Heart right ventricle (tissue), 16 donors: Measurements from ENCODE around the gene OPN3. TPM values are rescaled to one million over a fixed set of nuclear protein-coding genes. Genes with fewer than 3 reads are reported as not detected.

Experiments
- ATAC-seq, 8 donors: fragments of 200-7000 bp; cut with Tn5 transposase; one replicate each; pipeline ENCODE4 v1.9.1; 2020; ENCODE audit warnings: mild to moderate bottlenecking in 8 of 8, moderate library complexity in 8 of 8, moderate number of reproducible peaks in 1 of 8
- DNase-seq, 2 donors: peaks; one replicate each; pipeline ENCODE4 v3.0.0-alpha.2; 2020
- H3K27ac ChIP-seq, 10 donors: fragments of 200-600 bp; sonication (generic) in 2 of 10; one replicate each; pipeline versions ENCODE4 v1.5.0 to v1.8.0; 2020 to 2022; ENCODE audit warnings: mild to moderate bottlenecking in 3 of 10
- H3K27me3 ChIP-seq, 7 donors: fragments of 200-600 bp; one replicate each; pipeline ENCODE4 v1.8.0; 2021 to 2022; ENCODE audit warnings: mild to moderate bottlenecking in 2 of 7
- H3K36me3 ChIP-seq, 9 donors: fragments of 200-600 bp; sonication (generic) in 1 of 9; one replicate each; pipeline versions ENCODE4 v1.5.0 to v1.8.0; 2020 to 2022; ENCODE audit warnings: mild to moderate bottlenecking in 2 of 9
- H3K4me1 ChIP-seq, 9 donors: fragments of 200-600 bp; sonication (generic) in 1 of 9; one replicate each; pipeline versions ENCODE4 v1.5.0 to v1.8.0; 2020 to 2022; ENCODE audit warnings: mild to moderate bottlenecking in 4 of 9
- H3K4me3 ChIP-seq, 10 donors: fragments of 200-600 bp; sonication (generic) in 2 of 10; one replicate each; pipeline versions ENCODE4 v1.5.0 to v1.8.0; 2020 to 2022; ENCODE audit warnings: mild to moderate bottlenecking in 7 of 10, moderate library complexity in 2 of 10
- H3K9me3 ChIP-seq, 11 donors: fragments of 200-600 bp in 10 of 11; sonication (generic) in 2 of 11; one replicate each; pipeline versions ENCODE4 v1.5.0 to v1.8.0; 2013 to 2022; ENCODE audit warnings: mild to moderate bottlenecking in 2 of 11, control low read depth in 1 of 11, moderate library complexity in 1 of 11
- CTCF ChIP-seq, 9 donors: fragments of 200-600 bp; sonication (generic) in 2 of 9; IDR thresholded peaks; one replicate each; pipeline versions ENCODE4 v1.5.0 to v1.8.0; 2021 to 2022; ENCODE audit warnings: antibody characterized with exemption in 9 of 9, mild to moderate bottlenecking in 5 of 9, moderate library complexity in 1 of 9
- WGBS, 2 donors: extraction: QIAGEN DNeasy Blood & Tissue Kit; methylation state at CpG; one replicate each; pipeline ENCODE4 v1.1.7; 2013; ENCODE audit warnings: inconsistent platforms in 1 of 2; 5-methylcytosine and 5-hydroxymethylcytosine counted together
- intact Hi-C, 10 donors: fragments of 100-400 bp; cut with DNase I; formaldehyde crosslinking; loops; one replicate each; pipeline versions ENCODE4 v1.11.1 to v1.14.2; 2022
- polyA plus RNA-seq, 2 donors: library from polyadenylated mRNA; stranded (reverse); fragments of 200-250 nt; gene quantifications; one replicate each; pipeline ENCODE4 v1.2.3, GENCODE V29; 2013
- total RNA-seq, 10 donors: library from RNA; stranded (reverse); fragmentation: NEBNext Ultra II Directional in 3 of 10; extraction: Animal tissue kit (Norgen Biotek cat#: 25700) in 3 of 10; gene quantifications; one replicate each; pipeline versions ENCODE4 v1.2.1 to v1.2.4, GENCODE V29; 2021 to 2023
- donor health status: Arrhythmogenic right ventricular cardiomyopathy.
- donor health status: ischemic (EF 13 %, LVEDD 7.1; RV severe dilation, severe dysfunction).
- donor health status: healthy with polysubstance abuse.
- donor health status: DM: no; HTN: yes; CAD: no.
- donor health status: DM: no; HTN: no; CAD: no.
- donor health status: ischemic (EF 25% LVEDD 6.9; RV normal size, moderate dysfunction).
- donor health status: ischemic (EF 25% LVEDD 5.7; RV mildly dilated, moderate dysfunction).
- donor health status: healthy.
- donor health status: DM: yes; HTN: yes; CAD: no.
- donor health status: Ischemic cardiomyopathy.
- donor health status: ischemic (EF 35%, LVEDD 5.7; RV mildly dilated, moderate dysfunction).
- donor health status: nonischemic (EF 11% LVEDD 7.7; RV severe dilation, severe dysfunction).
- donor health status: DM: yes; HTN: yes; CAD: no.
- donor health status: PGD.
- donor health status: ischemic (EF 29% LVEDD 5.4; RV normal size, mild dysfunction).
- donor health status: nonischemic (EF 23%, LVEDD 6.1; RV moderate dilation, normal function).

Gene OPN3
- total and polyA plus RNA-seq, 12 donors, result 3.3 to 9.1 (median 5.2) TPM

- ATAC-seq, result no peak
- no peak for TF ChIP-seq CTCF (IDR thresholded peaks at IDR 0.05)
Measured at GRCh38 chr1:241624935-241625334, 15.2 kb downstream of the OPN3 start.

DNA sequence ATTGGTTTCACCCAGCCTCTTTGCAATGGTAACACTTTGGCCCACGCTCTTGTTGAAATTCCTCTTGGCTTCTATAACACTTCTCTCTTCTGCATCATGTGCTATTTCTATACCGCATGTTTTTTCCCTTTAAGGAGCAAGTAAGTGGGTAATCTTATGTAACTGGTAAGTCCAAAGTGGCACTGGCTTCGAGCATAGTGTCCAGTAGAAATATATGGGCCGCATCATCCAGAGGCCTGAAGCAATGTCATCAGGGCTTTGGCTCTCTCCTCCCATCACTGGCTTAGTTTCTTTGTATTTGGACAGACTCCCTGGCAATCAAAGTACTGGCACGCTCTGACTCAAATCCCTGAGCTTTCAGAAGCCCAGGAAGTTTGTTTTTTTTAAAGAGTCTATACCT lies 17.5 kb downstream of the OPN3 start:
- TF ChIP-seq CTCF (IDR thresholded peaks at IDR 0.05), result no peak
- Histone ChIP-seq H3K36me3 (no peaks in the 10 kb centered on the region), H3K27ac (no peak overlapping the region), H3K9me3 (no peaks in the 10 kb centered on the region), H3K4me3 (no peak overlapping the region), H3K27me3 (no peaks in the 10 kb centered on the region), H3K4me1 (peaks cover 0 to 10% (median 1%) of the 10 kb centered on the region in 9 donors)
- no peak for DNase-seq
- intact Hi-C loops, result loop anchor here in 4 of 10 donors (10.0 kb wide), 1 partner anchor 88 kb away; the partner anchor contains the start of gene KMO (in 4 of the 4)
- WGBS, 2 donors, result 70 to 75% methylated on average over 5 of the region's 5 CpGs
- ATAC-seq, result peak in 2 of 8 donors; percentile 41 to 50

More at GRCh38 chr1:241624935-241625334, 15.2 kb downstream of the OPN3 start:
- intact Hi-C loops, result loop anchor here in 5 of 10 donors (5.0 to 10.0 kb wide), 2 partner anchors 90 to 93 kb away; partner anchors contain the start of gene KMO (in 5 of the 5)
- Histone ChIP-seq H3K4me3 (no peak overlapping the region), H3K27ac (no peak overlapping the region), H3K9me3 (no peaks in the 10 kb centered on the region), H3K27me3 (no peaks in the 10 kb centered on the region), H3K4me1 (peaks cover 0 to 14% (median 2%) of the 10 kb centered on the region in 9 donors), H3K36me3 (no peaks in the 10 kb centered on the region)
- DNase-seq, result no peak
- 73 to 77% methylated on average over 2 of the region's 2 CpGs for WGBS, 2 donors

GRCh38 chr1:241617426-241617825 lies 22.7 kb downstream of the OPN3 start:
- no peaks in the 10 kb centered on the region for H3K36me3 ChIP-seq
- no peak overlapping the region for H3K27ac ChIP-seq
- peaks cover 0 to 5% (median 0%) of the 10 kb centered on the region in 9 donors for H3K4me1 ChIP-seq
- H3K27me3 ChIP-seq, result no peaks in the 10 kb centered on the region
- intact Hi-C loops, result loop anchor here in 7 of 10 donors (10.0 kb wide), 4 partner anchors 217 to 397 kb away; partner anchors contain the start of gene EXO1 (in 2 of the 7)
- no peak for TF ChIP-seq CTCF (IDR thresholded peaks at IDR 0.05)
- no peak for ATAC-seq
- DNase-seq, result no peak
- no peak overlapping the region for H3K4me3 ChIP-seq
- no peaks in the 10 kb centered on the region for H3K9me3 ChIP-seq
- WGBS, 2 donors, result 95 to 97% methylated on average over 7 of the region's 7 CpGs

GRCh38 chr1:241615043-241615974 lies 24.9 kb downstream of the OPN3 start:
- Histone ChIP-seq H3K9me3 (no peaks in the 10 kb centered on the region), H3K4me1 (peaks cover 0 to 19% (median 0%) of the 10 kb centered on the region in 9 donors), H3K4me3 (no peak overlapping the region), H3K27ac (no peak overlapping the region), H3K27me3 (no peaks in the 10 kb centered on the region), H3K36me3 (no peaks in the 10 kb centered on the region)
- DNase-seq (no peak), ATAC-seq (no peak)
- 88 to 96% methylated on average over 8 of the region's 8 CpGs for WGBS, 2 donors
- no peak for TF ChIP-seq CTCF (IDR thresholded peaks at IDR 0.05)
- intact Hi-C loops, result loop anchor here in 7 of 10 donors (10.0 kb wide), 4 partner anchors 219 to 399 kb away; partner anchors contain the start of gene EXO1 (in 2 of the 7)
